ENCODE data around the gene PLCB4.

GRCh38 chr20:9141921-9142320 is 73.0 kb downstream of the PLCB4 start:
- TF ChIP-seq CTCF (conservative IDR thresholded peaks at IDR 0.05; ENCODE audit: low read depth in 2 of 2) (no peak), POLR2AphosphoS5 (IDR thresholded peaks at IDR 0.05; ENCODE audit: low read depth) (no peak), EZH2 (IDR thresholded peaks at IDR 0.05; ENCODE audit: low read depth, unreplicated experiment) (no peak), ZNF331 (CRISPR knock-in tag; IDR thresholded peaks at IDR 0.05; ENCODE audit: low read depth) (no peak), EZH2phosphoT487 (IDR thresholded peaks at IDR 0.05; ENCODE audit: unreplicated experiment) (no peak), STAT1 (IDR thresholded peaks at IDR 0.05; ENCODE audit: unreplicated experiment) (no peak), CREB1 (CRISPR knock-in tag; IDR thresholded peaks at IDR 0.05; ENCODE audit: low read depth) (no peak), JUNB (IDR thresholded peaks at IDR 0.05; ENCODE audit: unreplicated experiment) (no peak), NANOG (IDR thresholded peaks at IDR 0.05; ENCODE audit: borderline replicate concordance) (no peak)
- TF ChIP-seq, protein P1, sequence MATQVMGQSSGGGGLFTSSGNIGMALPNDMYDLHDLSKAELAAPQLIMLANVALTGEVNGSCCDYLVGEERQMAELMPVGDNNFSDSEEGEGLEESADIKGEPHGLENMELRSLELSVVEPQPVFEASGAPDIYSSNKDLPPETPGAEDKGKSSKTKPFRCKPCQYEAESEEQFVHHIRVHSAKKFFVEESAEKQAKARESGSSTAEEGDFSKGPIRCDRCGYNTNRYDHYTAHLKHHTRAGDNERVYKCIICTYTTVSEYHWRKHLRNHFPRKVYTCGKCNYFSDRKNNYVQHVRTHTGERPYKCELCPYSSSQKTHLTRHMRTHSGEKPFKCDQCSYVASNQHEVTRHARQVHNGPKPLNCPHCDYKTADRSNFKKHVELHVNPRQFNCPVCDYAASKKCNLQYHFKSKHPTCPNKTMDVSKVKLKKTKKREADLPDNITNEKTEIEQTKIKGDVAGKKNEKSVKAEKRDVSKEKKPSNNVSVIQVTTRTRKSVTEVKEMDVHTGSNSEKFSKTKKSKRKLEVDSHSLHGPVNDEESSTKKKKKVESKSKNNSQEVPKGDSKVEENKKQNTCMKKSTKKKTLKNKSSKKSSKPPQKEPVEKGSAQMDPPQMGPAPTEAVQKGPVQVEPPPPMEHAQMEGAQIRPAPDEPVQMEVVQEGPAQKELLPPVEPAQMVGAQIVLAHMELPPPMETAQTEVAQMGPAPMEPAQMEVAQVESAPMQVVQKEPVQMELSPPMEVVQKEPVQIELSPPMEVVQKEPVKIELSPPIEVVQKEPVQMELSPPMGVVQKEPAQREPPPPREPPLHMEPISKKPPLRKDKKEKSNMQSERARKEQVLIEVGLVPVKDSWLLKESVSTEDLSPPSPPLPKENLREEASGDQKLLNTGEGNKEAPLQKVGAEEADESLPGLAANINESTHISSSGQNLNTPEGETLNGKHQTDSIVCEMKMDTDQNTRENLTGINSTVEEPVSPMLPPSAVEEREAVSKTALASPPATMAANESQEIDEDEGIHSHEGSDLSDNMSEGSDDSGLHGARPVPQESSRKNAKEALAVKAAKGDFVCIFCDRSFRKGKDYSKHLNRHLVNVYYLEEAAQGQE (IDR thresholded peaks at IDR 0.05; ENCODE audit: unreplicated experiment): no peak
- TF ChIP-seq, protein P2, sequence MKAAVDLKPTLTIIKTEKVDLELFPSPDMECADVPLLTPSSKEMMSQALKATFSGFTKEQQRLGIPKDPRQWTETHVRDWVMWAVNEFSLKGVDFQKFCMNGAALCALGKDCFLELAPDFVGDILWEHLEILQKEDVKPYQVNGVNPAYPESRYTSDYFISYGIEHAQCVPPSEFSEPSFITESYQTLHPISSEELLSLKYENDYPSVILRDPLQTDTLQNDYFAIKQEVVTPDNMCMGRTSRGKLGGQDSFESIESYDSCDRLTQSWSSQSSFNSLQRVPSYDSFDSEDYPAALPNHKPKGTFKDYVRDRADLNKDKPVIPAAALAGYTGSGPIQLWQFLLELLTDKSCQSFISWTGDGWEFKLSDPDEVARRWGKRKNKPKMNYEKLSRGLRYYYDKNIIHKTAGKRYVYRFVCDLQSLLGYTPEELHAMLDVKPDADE (IDR thresholded peaks at IDR 0.05): no peak
- TF ChIP-seq, protein P3, sequence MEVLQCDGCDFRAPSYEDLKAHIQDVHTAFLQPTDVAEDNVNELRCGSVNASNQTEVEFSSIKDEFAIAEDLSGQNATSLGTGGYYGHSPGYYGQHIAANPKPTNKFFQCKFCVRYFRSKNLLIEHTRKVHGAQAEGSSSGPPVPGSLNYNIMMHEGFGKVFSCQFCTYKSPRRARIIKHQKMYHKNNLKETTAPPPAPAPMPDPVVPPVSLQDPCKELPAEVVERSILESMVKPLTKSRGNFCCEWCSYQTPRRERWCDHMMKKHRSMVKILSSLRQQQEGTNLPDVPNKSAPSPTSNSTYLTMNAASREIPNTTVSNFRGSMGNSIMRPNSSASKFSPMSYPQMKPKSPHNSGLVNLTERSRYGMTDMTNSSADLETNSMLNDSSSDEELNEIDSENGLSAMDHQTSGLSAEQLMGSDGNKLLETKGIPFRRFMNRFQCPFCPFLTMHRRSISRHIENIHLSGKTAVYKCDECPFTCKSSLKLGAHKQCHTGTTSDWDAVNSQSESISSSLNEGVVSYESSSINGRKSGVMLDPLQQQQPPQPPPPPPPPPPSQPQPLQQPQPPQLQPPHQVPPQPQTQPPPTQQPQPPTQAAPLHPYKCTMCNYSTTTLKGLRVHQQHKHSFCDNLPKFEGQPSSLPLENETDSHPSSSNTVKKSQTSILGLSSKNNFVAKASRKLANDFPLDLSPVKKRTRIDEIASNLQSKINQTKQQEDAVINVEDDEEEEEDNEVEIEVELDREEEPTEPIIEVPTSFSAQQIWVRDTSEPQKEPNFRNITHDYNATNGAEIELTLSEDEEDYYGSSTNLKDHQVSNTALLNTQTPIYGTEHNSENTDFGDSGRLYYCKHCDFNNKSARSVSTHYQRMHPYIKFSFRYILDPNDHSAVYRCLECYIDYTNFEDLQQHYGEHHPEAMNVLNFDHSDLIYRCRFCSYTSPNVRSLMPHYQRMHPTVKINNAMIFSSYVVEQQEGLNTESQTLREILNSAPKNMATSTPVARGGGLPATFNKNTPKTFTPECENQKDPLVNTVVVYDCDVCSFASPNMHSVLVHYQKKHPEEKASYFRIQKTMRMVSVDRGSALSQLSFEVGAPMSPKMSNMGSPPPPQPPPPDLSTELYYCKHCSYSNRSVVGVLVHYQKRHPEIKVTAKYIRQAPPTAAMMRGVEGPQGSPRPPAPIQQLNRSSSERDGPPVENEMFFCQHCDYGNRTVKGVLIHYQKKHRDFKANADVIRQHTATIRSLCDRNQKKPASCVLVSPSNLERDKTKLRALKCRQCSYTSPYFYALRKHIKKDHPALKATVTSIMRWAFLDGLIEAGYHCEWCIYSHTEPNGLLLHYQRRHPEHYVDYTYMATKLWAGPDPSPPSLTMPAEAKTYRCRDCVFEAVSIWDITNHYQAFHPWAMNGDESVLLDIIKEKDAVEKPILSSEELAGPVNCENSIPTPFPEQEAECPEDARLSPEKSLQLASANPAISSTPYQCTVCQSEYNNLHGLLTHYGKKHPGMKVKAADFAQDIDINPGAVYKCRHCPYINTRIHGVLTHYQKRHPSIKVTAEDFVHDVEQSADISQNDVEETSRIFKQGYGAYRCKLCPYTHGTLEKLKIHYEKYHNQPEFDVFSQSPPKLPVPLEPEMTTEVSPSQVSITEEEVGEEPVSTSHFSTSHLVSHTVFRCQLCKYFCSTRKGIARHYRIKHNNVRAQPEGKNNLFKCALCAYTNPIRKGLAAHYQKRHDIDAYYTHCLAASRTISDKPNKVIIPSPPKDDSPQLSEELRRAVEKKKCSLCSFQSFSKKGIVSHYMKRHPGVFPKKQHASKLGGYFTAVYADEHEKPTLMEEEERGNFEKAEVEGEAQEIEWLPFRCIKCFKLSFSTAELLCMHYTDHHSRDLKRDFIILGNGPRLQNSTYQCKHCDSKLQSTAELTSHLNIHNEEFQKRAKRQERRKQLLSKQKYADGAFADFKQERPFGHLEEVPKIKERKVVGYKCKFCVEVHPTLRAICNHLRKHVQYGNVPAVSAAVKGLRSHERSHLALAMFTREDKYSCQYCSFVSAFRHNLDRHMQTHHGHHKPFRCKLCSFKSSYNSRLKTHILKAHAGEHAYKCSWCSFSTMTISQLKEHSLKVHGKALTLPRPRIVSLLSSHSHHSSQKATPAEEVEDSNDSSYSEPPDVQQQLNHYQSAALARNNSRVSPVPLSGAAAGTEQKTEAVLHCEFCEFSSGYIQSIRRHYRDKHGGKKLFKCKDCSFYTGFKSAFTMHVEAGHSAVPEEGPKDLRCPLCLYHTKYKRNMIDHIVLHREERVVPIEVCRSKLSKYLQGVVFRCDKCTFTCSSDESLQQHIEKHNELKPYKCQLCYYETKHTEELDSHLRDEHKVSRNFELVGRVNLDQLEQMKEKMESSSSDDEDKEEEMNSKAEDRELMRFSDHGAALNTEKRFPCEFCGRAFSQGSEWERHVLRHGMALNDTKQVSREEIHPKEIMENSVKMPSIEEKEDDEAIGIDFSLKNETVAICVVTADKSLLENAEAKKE (CRISPR knock-in tag; IDR thresholded peaks at IDR 0.05): no peak

Measured in GM23338 (cell line).